Testis (tissue), 3 donors: Measurements from ENCODE around the gene FAM53B. TPM values are rescaled to one million over a fixed set of nuclear protein-coding genes. Genes with fewer than 3 reads are reported as not detected.

Source experiments
- DNase-seq: peaks from one replicate; pipeline ENCODE4 v3.0.0-alpha.2; 2019
- H3K27ac ChIP-seq, 2 donors: fragments of 200-600 bp; sonication (generic); one replicate each; pipeline ENCODE4 v1.5.1; 2019
- H3K27me3 ChIP-seq: fragments of 200-600 bp; sonication (generic); one replicate; pipeline ENCODE4 v1.5.1; 2019
- H3K36me3 ChIP-seq: fragments of 200-600 bp; sonication (generic); one replicate; pipeline ENCODE4 v1.5.1; 2017; ENCODE audit warnings: low read depth; ENCODE audit errors: missing control alignments
- H3K4me1 ChIP-seq: fragments of 200-600 bp; sonication (generic); one replicate; pipeline ENCODE4 v1.5.1; 2019
- H3K4me3 ChIP-seq, 2 donors: fragments of 200-600 bp; sonication (generic); one replicate each; pipeline ENCODE4 v1.5.1; 2017 to 2019
- H3K9me3 ChIP-seq: fragments of 200-600 bp; sonication (generic); one replicate; pipeline ENCODE4 v1.5.1; 2017
- POLR2A ChIP-seq: fragments of 450-650 bp; IDR thresholded peaks from one replicate; pipeline ENCODE4 v1.6.1; 2017; ENCODE audit warnings: antibody characterized with exemption, mild to moderate bottlenecking, moderate library complexity
- WGBS, 2 donors: methylation state at CpG; one replicate each; pipeline ENCODE4 v1.1.5; 2018; 5-methylcytosine and 5-hydroxymethylcytosine counted together
- intact Hi-C: fragments of 100-400 bp; cut with DNase I; formaldehyde crosslinking; loops from one replicate; pipeline ENCODE4 v1.15.1; 2023; ENCODE audit warnings: low total_unique reads
- polyA plus RNA-seq: library from polyadenylated mRNA; stranded (reverse); fragments of 350-450 nt; fragmentation: Illumina TruSeq; extraction: RNeasy Lipid Tissue Mini Kit (QIAGEN cat#74804); gene quantifications from one replicate; pipeline ENCODE4 v1.2.3, GENCODE V29; 2014; ENCODE audit warnings: low read depth, low replicate concordance; ENCODE audit not compliant: insufficient read depth
- total RNA-seq, 2 donors: library from RNA; depleted of rRNA; stranded (reverse); fragments of >200 nt; gene quantifications; one replicate each; pipeline ENCODE4 v1.2.3, GENCODE V29; 2016
- TF ChIP-seq, protein P1 (sequence below), 3 experiments: fragments of 450-650 bp in 2 of 3; fragments of 200-600 bp in 1 of 3; sonication (generic) in 1 of 3; IDR thresholded peaks; one replicate each; pipeline ENCODE4 v1.5.1; 2016 to 2019; ENCODE audit warnings: antibody characterized with exemption in 3 of 3, mild to moderate bottlenecking in 2 of 3, moderate library complexity in 1 of 3

Gene FAM53B
- total and polyA plus RNA-seq, 3 donors from 2014 or later = 36.9 to 125 (median 109) TPM

DNA sequence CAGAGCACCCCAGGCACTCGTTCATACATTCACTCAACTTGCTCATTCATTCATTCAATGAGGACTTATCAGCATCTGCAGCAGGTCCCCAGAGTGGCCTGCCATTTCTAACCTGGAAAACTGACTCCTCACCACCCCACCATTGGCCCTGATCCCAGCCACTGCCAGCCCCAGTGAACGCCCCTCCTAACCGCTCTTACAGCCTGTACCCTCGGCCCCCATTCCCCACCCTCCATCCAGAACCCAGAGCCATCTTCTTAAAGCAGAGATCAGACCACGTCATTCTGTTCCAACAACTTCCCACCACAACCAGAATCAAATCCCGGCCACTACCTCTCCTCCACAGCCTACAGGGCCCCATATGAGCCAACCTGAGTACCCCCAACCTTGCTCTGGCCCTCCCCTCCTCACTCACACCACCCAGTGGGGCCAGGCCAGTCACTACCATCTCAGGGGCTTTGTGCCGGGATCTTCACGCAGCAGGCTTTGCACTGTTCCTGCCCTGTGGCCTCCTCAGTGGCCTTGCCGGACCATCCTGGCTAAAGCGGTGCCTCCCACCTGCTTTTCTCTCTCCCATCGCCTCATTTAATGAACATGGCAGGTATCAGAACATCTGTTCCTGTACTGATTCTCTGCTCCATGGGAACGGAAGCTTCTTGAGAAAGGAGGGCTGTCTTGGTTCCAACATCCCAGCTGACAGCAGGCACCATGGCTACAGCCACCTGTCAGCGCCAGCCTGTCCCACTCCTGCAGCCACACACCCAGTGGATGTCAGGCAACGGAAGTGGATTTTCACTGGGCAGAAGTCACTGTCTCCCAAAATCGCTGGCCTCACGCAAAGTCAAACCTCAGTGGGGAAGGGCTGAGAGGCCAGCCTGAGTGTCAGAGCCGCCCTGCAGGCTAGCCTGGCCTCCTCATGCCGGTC is 45.4 kb downstream of the FAM53B start:
- TF ChIP-seq POLR2A = no peak
- no peak for DNase-seq
- Histone ChIP-seq H3K36me3 (no peaks in the 10 kb centered on the region), H3K9me3 (no peaks in the 10 kb centered on the region), H3K27me3 (no peaks in the 10 kb centered on the region), H3K4me1 (peaks cover 74% of the 10 kb centered on the region), H3K27ac (peak overlapping the region; percentile 75 to 81), H3K4me3 (no peak overlapping the region)
- WGBS, 2 donors = 85 to 88% methylated on average over 18 of the region's 18 CpGs
- intact Hi-C loops = no loop called here

DNA sequence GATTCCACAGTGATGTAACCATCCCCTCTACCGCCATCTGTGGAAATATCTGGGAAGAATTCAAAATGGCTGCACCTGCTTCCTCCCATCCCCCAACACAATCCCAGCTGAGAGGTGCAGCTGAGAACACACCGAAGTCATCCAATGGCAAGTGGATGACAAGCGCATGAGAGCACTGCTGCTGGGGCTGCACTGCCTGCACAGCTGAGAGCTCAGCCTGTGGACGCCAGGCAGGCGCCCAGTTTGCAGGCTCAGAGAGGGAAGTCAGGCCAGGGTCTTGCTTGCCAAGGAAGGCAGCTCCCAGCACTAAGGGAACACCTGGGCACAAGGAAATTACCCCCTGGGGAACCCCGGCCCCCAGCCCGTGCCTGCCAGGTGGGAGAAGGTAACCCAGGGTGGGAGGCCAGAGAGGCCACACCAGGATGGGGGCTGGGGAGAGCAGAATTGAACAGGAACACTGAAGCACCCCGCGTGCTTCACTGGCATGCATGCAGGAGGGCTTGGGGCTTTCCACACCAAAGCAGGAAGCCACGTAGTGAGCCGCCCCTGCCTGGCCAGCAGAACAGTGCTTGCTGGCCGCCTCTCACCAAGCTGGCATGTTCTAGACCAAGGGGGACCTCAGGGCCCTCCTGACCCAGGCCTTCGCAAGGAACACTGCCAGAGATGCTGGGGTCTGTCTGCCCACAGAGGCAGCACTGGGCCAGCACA is 46.2 kb downstream of the FAM53B start:
- Histone ChIP-seq H3K4me3 (no peak overlapping the region), H3K27ac (peak overlapping the region; percentile 75 to 81), H3K4me1 (peaks cover 70% of the 10 kb centered on the region), H3K36me3 (no peaks in the 10 kb centered on the region), H3K27me3 (no peaks in the 10 kb centered on the region), H3K9me3 (no peaks in the 10 kb centered on the region)
- 71 to 82% methylated on average over 9 to 13 of the region's 13 CpGs for WGBS, 2 donors
- DNase-seq = no peak
- intact Hi-C loops = no loop called here
- TF ChIP-seq, protein P1, sequence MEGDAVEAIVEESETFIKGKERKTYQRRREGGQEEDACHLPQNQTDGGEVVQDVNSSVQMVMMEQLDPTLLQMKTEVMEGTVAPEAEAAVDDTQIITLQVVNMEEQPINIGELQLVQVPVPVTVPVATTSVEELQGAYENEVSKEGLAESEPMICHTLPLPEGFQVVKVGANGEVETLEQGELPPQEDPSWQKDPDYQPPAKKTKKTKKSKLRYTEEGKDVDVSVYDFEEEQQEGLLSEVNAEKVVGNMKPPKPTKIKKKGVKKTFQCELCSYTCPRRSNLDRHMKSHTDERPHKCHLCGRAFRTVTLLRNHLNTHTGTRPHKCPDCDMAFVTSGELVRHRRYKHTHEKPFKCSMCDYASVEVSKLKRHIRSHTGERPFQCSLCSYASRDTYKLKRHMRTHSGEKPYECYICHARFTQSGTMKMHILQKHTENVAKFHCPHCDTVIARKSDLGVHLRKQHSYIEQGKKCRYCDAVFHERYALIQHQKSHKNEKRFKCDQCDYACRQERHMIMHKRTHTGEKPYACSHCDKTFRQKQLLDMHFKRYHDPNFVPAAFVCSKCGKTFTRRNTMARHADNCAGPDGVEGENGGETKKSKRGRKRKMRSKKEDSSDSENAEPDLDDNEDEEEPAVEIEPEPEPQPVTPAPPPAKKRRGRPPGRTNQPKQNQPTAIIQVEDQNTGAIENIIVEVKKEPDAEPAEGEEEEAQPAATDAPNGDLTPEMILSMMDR (IDR thresholded peaks at IDR 0.05) = no peak
- no peak for TF ChIP-seq POLR2A

- no peak overlapping the region for H3K4me3 ChIP-seq
- H3K4me1 ChIP-seq = peaks cover 68% of the 10 kb centered on the region
- no peaks in the 10 kb centered on the region for H3K9me3 ChIP-seq
- TF ChIP-seq, protein P1 (IDR thresholded peaks at IDR 0.05) = no peak
- no peak for TF ChIP-seq POLR2A
- no peak for DNase-seq
- 93 to 94% methylated on average over 7 to 8 of the region's 8 CpGs for WGBS, 2 donors
- H3K36me3 ChIP-seq = no peaks in the 10 kb centered on the region
- peak overlapping the region; percentile 32 to 81 for H3K27ac ChIP-seq
- H3K27me3 ChIP-seq = no peaks in the 10 kb centered on the region
- intact Hi-C loops = no loop called here
These were observed 46.7 kb downstream of the FAM53B start for GRCh38 chr10:124697443-124697836.

GRCh38 chr10:124696446-124697392 is 47.5 kb downstream of the FAM53B start:
- TF ChIP-seq, protein P1 (IDR thresholded peaks at IDR 0.05) = no peak
- TF ChIP-seq POLR2A = no peak
- intact Hi-C loops = no loop called here
- peak overlapping the region; percentile 32 to 81 for H3K27ac ChIP-seq
- no peak for DNase-seq
- no peaks in the 10 kb centered on the region for H3K9me3 ChIP-seq
- 70 to 83% methylated on average over 17 to 19 of the region's 19 CpGs for WGBS, 2 donors
- peaks cover 64% of the 10 kb centered on the region for H3K4me1 ChIP-seq
- H3K4me3 ChIP-seq = no peak overlapping the region
- H3K36me3 ChIP-seq = no peaks in the 10 kb centered on the region
- no peaks in the 10 kb centered on the region for H3K27me3 ChIP-seq
